ENCODE measurements around the gene RBBP7.

Gene RBBP7

GRCh38 chrX:16848541-16848940 lies 21.6 kb downstream of the RBBP7 start:
- TF ChIP-seq, protein P1, sequence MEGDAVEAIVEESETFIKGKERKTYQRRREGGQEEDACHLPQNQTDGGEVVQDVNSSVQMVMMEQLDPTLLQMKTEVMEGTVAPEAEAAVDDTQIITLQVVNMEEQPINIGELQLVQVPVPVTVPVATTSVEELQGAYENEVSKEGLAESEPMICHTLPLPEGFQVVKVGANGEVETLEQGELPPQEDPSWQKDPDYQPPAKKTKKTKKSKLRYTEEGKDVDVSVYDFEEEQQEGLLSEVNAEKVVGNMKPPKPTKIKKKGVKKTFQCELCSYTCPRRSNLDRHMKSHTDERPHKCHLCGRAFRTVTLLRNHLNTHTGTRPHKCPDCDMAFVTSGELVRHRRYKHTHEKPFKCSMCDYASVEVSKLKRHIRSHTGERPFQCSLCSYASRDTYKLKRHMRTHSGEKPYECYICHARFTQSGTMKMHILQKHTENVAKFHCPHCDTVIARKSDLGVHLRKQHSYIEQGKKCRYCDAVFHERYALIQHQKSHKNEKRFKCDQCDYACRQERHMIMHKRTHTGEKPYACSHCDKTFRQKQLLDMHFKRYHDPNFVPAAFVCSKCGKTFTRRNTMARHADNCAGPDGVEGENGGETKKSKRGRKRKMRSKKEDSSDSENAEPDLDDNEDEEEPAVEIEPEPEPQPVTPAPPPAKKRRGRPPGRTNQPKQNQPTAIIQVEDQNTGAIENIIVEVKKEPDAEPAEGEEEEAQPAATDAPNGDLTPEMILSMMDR (IDR thresholded peaks at IDR 0.05; ENCODE audit: poor library complexity, severe bottlenecking): no peak
- peaks cover 80% of the 10 kb centered on the region for H3K36me3 ChIP-seq (ENCODE audit: low read depth)
- H3K4me3 ChIP-seq (ENCODE audit: severe bottlenecking): no peak overlapping the region
- no peaks in the 10 kb centered on the region for H3K4me1 ChIP-seq (ENCODE audit: insufficient read depth, poor library complexity, severe bottlenecking)
- DNase-seq (ENCODE audit: low spot score) (no peak), ATAC-seq (ENCODE audit: low read depth) (no peak)
- H3K9me3 ChIP-seq (ENCODE audit: severe bottlenecking): no peaks in the 10 kb centered on the region
- H3K27ac ChIP-seq (ENCODE audit: poor library complexity, severe bottlenecking): no peak overlapping the region
- H3K27me3 ChIP-seq (ENCODE audit: insufficient read depth, poor library complexity, severe bottlenecking): no peaks in the 10 kb centered on the region

DNA sequence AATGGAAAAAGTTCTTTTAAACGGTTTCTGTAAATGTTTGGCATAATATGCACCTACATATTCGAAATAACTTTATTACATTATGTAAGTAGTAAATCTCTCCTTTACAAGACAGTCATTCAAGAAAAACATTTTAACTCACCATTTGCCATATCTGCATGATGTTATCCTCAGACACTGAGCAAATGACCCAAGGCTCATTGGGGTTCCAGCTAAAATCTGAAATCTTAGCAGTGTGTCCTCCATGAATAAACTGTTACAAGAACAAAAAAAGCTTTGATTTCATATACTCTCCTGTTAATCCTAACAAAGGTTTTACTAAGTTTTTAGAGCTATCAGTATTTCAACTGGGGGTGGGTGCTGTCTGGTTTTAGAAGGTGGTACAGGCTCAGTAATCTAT lies 24.5 kb downstream of the RBBP7 start:
- Histone ChIP-seq H3K9me3 (ENCODE audit: severe bottlenecking) (no peaks in the 10 kb centered on the region), H3K27me3 (ENCODE audit: insufficient read depth, poor library complexity, severe bottlenecking) (no peaks in the 10 kb centered on the region), H3K4me1 (ENCODE audit: insufficient read depth, poor library complexity, severe bottlenecking) (no peaks in the 10 kb centered on the region), H3K4me3 (ENCODE audit: severe bottlenecking) (no peak overlapping the region), H3K36me3 (ENCODE audit: low read depth) (peaks cover 72% of the 10 kb centered on the region), H3K27ac (ENCODE audit: poor library complexity, severe bottlenecking) (no peak overlapping the region)
- no peak for ATAC-seq (ENCODE audit: low read depth)
- TF ChIP-seq, protein P1 (IDR thresholded peaks at IDR 0.05; ENCODE audit: poor library complexity, severe bottlenecking): no peak
- DNase-seq (ENCODE audit: low spot score): no peak

- Histone ChIP-seq H3K36me3 (ENCODE audit: low read depth) (peaks cover 67% of the 10 kb centered on the region), H3K4me3 (ENCODE audit: severe bottlenecking) (no peak overlapping the region), H3K27me3 (ENCODE audit: insufficient read depth, poor library complexity, severe bottlenecking) (no peaks in the 10 kb centered on the region), H3K27ac (ENCODE audit: poor library complexity, severe bottlenecking) (no peak overlapping the region), H3K9me3 (ENCODE audit: severe bottlenecking) (no peaks in the 10 kb centered on the region), H3K4me1 (ENCODE audit: insufficient read depth, poor library complexity, severe bottlenecking) (peaks cover 9% of the 10 kb centered on the region)
- no peak for DNase-seq (ENCODE audit: low spot score)
- ATAC-seq (ENCODE audit: low read depth): no peak
- TF ChIP-seq, protein P1 (IDR thresholded peaks at IDR 0.05; ENCODE audit: poor library complexity, severe bottlenecking): no peak
Measured at GRCh38 chrX:16843208-16843909, 26.8 kb downstream of the RBBP7 start.

- Histone ChIP-seq H3K36me3 (ENCODE audit: low read depth) (peaks cover 65% of the 10 kb centered on the region), H3K27me3 (ENCODE audit: insufficient read depth, poor library complexity, severe bottlenecking) (no peaks in the 10 kb centered on the region), H3K4me3 (ENCODE audit: severe bottlenecking) (no peak overlapping the region), H3K27ac (ENCODE audit: poor library complexity, severe bottlenecking) (no peak overlapping the region), H3K4me1 (ENCODE audit: insufficient read depth, poor library complexity, severe bottlenecking) (peaks cover 16% of the 10 kb centered on the region), H3K9me3 (ENCODE audit: severe bottlenecking) (no peaks in the 10 kb centered on the region)
- TF ChIP-seq, protein P1 (IDR thresholded peaks at IDR 0.05; ENCODE audit: poor library complexity, severe bottlenecking): no peak
- DNase-seq (ENCODE audit: low spot score): no peak
- no peak for ATAC-seq (ENCODE audit: low read depth)
Measured at GRCh38 chrX:16842684-16843083, 27.5 kb downstream of the RBBP7 start.

- peaks cover 50% of the 10 kb centered on the region for H3K36me3 ChIP-seq (ENCODE audit: low read depth)
- TF ChIP-seq, protein P1 (IDR thresholded peaks at IDR 0.05; ENCODE audit: poor library complexity, severe bottlenecking): no peak
- H3K4me1 ChIP-seq (ENCODE audit: insufficient read depth, poor library complexity, severe bottlenecking): peaks cover 17% of the 10 kb centered on the region
- H3K9me3 ChIP-seq (ENCODE audit: severe bottlenecking): no peaks in the 10 kb centered on the region
- no peak overlapping the region for H3K4me3 ChIP-seq (ENCODE audit: severe bottlenecking)
- H3K27ac ChIP-seq (ENCODE audit: poor library complexity, severe bottlenecking): peak overlapping the region; percentile 14
- H3K27me3 ChIP-seq (ENCODE audit: insufficient read depth, poor library complexity, severe bottlenecking): no peaks in the 10 kb centered on the region
- DNase-seq (ENCODE audit: low spot score) (no peak), ATAC-seq (ENCODE audit: low read depth) (peak; percentile 83)
Measured at GRCh38 chrX:16839852-16840460, 30.2 kb downstream of the RBBP7 start.
